CD4-positive, alpha-beta T cell treated with Interleukin-10 for 1 hour (primary cell): ENCODE results near the gene MYO1H.
"Not testable (repeated sequence)": the region's sequence is repeated elsewhere in the genome, so short reads cannot be mapped to it uniquely, and the experiment has no call there.

Experiments used
- DNase-seq: peaks from one replicate; pipeline ENCODE4 v3.0.0-alpha.2; 2020

The MYO1H gene

GRCh38 chr12:109345428-109345827 is 2.3 kb upstream of the MYO1H start:
- DNase-seq: no peak

GRCh38 chr12:109346920-109347319 is 780 bp upstream of the MYO1H start:
- no peak for DNase-seq

DNA sequence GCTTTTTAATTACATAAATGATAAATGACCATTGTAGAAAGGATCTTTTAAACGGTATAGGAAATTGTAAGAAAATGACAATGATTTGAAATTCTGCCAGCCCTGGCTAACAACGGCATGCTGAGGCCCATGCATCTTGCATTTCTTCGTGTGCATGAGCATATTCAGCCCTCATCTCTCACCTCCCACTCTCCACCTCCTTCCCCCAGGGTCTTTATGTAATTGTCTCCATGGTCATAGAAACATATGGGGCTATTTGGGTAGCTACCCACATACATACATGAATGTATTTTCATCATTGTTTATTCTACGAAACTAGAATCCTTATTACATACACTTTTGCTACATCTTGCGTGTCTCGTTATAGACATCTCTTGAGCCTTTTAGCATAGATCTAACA is 4.5 kb downstream of the MYO1H start:
- DNase-seq: no peak

DNA sequence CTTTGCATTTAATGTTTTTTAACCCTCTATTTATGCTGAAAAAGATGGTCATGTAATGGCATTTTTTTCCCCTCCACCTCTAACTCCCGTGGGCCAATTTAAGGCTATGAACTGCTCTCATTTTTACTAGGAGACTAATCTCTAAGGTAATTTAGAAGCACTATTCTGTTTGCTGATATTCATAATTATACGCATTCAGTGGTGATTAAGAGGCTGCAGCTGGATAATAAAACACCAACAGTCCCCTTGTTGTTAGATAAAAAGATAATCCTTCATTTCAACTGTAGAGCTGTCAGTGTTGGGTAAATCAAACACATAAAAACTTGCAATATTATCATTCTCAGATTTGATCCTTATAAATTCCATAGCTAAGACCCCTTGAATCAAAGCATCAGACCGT is 8.9 kb downstream of the MYO1H start:
- DNase-seq: no peak

- DNase-seq: no peak
Measured at GRCh38 chr12:109357032-109357431, 9.3 kb downstream of the MYO1H start.

- no peak for DNase-seq
Measured at GRCh38 chr12:109358154-109358869, 10.6 kb downstream of the MYO1H start.

DNA sequence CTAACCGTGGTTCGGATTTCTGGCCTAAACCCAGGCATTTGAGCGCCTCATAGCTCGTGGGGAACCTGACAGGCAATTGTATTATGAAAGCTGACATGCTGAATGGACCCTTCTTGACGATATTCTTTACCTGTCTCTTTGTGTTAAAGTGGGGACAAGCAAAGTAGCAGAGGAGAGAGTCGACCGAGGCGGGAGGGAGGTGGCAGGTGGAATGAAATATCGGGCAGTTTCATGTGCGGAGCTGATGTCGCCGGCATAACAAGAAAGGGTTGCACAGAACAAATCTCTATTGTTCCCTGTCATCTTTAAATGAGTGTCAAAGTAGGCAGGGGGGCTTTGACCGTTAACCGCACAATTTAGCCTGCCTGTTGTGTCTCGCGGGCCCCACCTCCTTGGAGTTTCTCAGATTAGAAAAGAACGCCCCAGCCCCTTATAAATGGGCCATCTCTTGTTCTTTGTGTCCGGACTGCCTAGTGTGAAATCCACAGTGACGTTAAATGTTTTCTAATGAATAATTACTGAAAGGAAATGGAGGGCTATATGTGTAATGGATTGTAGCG is 11.5 kb downstream of the MYO1H start:
- DNase-seq: no peak

- no peak for DNase-seq
Measured at GRCh38 chr12:109369831-109370230, 22.1 kb downstream of the MYO1H start.

DNA sequence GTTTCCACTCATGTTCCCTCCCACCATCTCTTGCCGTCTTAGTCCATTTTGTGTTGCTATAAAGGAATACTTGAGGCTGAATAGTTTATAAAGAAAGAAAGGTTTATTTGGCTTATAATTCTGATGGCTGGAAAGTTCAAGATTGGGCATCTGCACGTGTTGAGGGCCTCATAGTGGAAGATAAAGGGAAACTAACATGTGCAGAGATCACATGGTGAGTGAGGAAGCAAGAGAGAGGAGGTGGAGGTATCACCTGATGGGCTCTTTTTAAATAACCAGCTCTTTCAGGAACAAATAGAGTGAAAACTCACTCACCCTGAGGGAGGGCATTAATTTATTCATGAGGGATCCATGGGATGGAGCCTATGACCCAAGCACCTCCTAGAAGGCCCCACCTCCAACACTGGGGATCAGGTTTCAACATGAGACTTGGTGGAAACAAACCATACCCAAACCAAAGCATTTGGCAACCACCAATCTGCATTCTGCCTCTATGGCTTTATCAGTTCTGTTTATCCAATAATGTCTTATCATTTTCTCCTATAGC is 29.5 kb downstream of the MYO1H start:
- no peak for DNase-seq

DNA sequence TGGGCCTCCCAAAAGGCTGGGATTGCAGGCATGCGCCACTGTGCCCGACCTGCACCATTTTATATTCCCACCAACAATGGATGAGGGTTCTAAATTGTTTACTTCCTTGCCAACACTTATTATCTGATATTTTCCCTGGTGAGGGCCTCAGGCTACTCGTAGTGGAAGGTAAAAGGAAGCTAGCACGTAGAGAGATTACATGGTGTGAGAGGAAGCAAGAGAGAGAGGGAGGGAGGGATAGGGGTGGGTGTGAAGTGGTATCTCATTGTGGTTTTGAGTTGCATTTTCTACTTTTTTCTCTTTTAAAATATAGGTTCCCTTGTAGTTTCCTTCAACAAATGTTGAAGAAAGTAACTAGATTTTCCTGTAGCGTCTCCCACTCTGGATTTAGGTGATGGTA is 30.9 kb downstream of the MYO1H start:
- DNase-seq: no peak

- no peak for DNase-seq
Measured at GRCh38 chr12:109382031-109382430, 34.3 kb downstream of the MYO1H start.

GRCh38 chr12:109383240-109383639 is 35.5 kb downstream of the MYO1H start:
- no peak for DNase-seq

DNA sequence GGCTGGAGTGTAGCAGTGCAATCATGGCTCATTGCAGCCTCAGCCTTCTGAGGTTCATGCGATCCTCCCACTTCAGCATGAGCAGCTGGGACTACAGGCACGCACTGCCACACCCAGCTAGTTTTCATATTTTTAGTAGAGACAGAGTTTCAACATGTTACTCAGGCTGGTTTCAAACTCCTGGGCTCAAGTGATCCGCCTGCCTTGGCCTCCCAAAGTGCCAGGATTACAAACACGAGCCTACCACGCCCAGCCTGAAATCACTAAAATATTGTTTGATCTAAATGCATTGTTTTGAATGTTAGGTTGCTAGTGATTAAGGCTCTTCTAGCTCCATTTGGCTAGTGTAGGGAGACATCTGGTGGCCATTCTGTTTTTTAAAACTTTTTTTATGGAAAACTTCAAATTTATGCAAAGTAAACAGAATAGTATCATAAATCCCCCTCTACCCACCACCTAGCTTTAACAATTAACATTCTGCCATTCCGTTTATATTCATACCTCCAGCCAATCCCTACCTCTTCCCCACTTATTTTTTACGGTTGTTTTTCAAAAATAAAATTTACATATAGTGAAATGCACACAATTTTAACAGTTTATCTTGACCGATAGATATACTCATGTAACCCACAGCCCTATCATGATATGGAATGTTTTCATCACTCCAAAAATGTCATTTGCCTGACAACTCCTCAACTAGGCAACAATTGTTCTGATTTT is 37.8 kb downstream of the MYO1H start:
- DNase-seq: peak; percentile 29

DNA sequence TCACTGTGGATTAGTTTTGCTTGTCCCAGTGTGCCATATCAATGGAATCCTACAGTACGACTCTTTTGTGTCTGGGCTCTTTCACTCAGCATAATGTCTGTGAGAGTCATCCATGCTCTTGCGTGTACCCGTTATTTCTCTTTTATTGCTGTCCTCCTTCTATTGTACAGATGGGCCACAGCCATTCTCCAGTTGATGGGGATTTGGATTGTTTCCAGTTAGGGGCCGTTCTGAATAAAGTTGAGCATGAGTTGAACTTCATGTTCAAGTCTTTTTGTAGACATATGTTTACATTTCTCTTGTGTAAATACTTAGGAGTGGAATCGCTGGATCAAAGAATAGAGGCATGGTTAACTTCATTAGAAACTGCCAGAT is 38.3 kb downstream of the MYO1H start:
- DNase-seq: no peak

DNA sequence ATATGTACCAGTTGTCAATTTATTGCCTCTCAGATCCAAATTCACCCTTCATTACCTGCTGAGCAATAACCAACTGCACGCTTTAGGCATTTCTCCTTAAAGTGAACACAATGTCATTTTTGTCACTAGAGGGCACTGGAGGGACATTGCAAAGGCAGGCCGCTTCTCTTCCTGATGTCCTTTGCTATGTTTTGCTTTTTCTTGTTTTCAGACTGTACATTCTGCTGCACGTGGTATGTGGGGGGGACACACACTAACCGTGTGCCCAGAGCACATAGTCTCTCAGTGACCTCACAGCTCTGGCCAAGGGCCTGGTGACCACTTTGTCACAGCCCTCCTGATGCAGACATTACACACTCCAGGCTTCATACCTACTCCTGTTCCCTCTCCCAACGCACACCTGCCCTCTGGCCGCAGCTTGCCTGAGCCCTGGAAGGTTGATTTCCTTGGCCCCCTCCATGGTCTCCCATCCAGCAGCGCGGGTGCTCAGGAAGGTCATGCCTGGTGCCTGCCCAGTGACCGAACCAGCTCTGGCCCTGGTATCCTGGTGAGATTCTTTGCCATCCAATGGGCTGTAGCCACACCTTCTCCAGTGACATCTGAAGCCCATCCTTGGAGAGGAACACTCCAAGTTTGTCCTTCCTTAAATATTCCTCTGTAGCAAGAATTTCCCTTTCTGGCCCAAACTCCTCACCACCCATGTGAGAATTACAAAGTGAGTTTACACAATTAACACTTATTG is 39.9 kb downstream of the MYO1H start:
- no peak for DNase-seq

DNA sequence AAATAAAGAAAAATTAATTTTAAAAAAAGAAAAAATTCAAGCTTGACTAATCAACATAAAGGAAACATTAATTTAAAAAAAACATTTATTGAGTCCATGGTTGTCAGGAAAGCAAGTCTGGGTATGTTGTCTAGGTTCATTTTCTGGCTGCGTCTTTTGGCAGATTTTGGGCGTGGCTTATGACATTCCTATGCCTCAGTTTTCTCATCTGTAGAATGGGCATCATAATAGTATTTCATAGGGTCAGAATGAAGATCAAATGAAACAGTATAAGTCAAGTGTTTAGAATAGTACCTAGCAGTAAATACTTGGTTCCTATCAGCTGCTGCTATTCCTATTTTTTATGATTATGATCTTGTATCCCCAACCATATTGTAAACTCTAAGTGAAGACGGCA is 40.5 kb downstream of the MYO1H start:
- no peak for DNase-seq

GRCh38 chr12:109389146-109389545 is 41.4 kb downstream of the MYO1H start:
- DNase-seq: no peak

GRCh38 chr12:109393437-109394345 is 46.0 kb downstream of the MYO1H start:
- peak; percentile 61 for DNase-seq

DNA sequence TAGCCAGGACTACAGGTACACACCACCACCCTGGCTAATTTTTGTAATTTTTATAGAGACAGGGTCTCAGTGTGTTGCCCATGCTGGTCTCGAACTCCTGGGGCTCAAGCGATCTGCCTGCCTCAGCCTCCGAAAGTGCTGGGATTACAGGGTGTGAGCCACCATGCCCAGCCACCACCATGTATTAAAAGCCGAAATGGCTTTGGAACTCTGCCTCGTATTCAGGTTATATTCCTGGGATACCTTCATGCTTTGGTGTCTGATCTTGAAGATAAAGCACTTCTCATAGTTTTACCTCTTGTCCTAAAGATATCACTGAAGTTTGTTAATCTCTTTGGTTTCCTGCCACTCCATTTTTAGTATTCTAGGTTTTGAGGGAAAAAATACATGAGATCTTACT is 47.2 kb downstream of the MYO1H start:
- DNase-seq: no peak

- DNase-seq: not testable (repeated sequence)
Measured at GRCh38 chr12:109404841-109405240, 57.1 kb downstream of the MYO1H start.

DNA sequence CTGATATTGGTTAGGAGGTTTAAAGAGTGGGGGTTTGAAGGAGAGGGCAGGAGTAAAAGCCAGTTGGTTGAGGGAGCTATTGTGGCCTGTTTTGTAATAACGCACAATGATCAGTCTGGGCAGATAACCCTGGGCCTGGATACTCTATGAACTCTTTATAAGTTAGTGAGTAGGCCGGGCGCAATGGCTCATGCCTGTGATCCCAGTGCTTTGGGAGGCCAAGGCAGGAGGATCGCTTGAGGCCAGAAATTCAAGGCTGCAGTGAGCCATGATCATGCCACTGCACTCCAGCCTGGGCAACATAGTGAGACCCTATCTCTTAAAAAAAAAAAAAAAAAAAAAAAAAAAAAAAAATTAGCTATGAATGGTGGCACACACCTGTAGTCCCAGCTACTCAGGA is 58.4 kb downstream of the MYO1H start:
- DNase-seq: not testable (repeated sequence)

- no peak for DNase-seq
Measured at GRCh38 chr12:109418848-109419480, 71.3 kb downstream of the MYO1H start.
